Vagina (tissue), 2 donors: ENCODE results near the gene WWC2.

Source experiments
- POLR2A ChIP-seq, 2 donors: fragments of 450-650 bp; IDR thresholded peaks; one replicate each; pipeline ENCODE4 v1.6.1; 2017; ENCODE audit warnings: antibody characterized with exemption in 2 of 2, mild to moderate bottlenecking in 2 of 2, moderate library complexity in 2 of 2
- TF ChIP-seq, protein P1 (sequence below), 3 experiments: fragments of 450-650 bp in 2 of 3; fragments of 200-600 bp in 1 of 3; sonication (generic) in 1 of 3; IDR thresholded peaks; one replicate each; pipeline ENCODE4 v1.5.1; 2017 to 2019; ENCODE audit warnings: antibody characterized with exemption in 3 of 3, mild to moderate bottlenecking in 2 of 3, moderate library complexity in 2 of 3

DNA sequence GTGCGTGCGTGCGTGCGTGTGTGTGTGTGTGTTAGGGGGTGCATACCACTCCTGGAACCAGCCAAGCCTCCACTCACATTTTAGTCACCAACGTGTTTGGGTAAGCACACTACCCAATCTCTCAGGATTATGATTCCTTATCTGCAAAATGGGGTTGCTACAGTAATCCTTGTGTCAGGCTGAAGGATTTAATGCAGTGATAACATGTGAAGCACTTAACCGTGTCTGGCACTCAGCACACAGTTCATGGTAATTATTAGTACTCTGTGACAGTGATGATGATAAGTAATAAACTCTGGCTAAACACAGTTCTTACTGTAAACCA lies 163.7 kb downstream of the WWC2 start:
- TF ChIP-seq, protein P1, sequence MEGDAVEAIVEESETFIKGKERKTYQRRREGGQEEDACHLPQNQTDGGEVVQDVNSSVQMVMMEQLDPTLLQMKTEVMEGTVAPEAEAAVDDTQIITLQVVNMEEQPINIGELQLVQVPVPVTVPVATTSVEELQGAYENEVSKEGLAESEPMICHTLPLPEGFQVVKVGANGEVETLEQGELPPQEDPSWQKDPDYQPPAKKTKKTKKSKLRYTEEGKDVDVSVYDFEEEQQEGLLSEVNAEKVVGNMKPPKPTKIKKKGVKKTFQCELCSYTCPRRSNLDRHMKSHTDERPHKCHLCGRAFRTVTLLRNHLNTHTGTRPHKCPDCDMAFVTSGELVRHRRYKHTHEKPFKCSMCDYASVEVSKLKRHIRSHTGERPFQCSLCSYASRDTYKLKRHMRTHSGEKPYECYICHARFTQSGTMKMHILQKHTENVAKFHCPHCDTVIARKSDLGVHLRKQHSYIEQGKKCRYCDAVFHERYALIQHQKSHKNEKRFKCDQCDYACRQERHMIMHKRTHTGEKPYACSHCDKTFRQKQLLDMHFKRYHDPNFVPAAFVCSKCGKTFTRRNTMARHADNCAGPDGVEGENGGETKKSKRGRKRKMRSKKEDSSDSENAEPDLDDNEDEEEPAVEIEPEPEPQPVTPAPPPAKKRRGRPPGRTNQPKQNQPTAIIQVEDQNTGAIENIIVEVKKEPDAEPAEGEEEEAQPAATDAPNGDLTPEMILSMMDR (IDR thresholded peaks at IDR 0.05) = no peak
- TF ChIP-seq POLR2A (IDR thresholded peaks at IDR 0.05) = no peak
